NCI-H2227 (cell line): ENCODE data around the gene ATP6V0C.
"Not testable (repeated sequence)": the region's sequence is repeated elsewhere in the genome, so short reads cannot be mapped to it uniquely, and the experiment has no call there.

ENCODE experiments used
- DNase-seq: peaks from one replicate; lab custom pipeline; 2025; ENCODE audit not compliant: unreplicated experiment; lab: John Stamatoyannopoulos, UW

The ATP6V0C gene

DNA sequence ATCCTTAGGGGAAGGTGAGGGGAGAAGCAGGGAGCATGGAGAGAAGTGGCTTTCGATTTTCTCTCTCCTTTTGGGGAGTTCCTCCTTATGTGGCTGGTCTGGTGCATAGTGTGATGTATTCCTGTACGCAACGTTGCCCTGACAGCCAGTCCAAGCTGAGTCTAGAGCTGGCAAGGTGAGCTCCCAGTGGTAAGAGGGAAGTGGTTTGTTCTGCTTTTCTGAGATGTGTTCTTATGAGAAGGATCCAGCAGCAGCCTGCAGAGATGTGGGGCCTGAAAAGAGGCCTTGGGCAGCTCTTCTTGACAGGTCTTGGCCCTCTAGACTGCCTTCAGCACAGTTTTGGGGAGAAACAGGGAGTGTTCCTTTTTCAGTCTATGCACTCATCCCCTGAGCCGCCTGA lies 27.2 kb downstream of the ATP6V0C start:
- not testable (repeated sequence) for DNase-seq

DNA sequence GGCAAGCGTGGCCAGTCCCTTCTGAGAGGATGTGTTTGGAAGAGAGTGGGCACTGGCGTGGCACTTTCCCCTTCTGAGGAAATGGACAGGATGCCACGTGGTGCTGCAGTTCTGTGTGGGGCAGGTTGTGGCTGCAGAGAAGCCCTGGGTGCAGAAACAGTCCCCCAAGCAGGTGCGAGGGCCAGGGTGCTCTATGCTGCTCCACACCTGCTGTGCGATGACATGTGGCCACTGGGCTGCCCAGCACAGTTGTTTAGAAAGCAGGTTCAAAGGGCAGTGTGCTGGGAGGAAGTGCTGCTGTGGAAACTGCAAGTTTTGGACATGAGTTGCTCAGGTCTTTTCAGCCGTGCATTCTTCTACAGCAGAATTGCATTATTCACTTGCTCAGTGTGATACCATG lies 27.7 kb downstream of the ATP6V0C start:
- not testable (repeated sequence) for DNase-seq

DNA sequence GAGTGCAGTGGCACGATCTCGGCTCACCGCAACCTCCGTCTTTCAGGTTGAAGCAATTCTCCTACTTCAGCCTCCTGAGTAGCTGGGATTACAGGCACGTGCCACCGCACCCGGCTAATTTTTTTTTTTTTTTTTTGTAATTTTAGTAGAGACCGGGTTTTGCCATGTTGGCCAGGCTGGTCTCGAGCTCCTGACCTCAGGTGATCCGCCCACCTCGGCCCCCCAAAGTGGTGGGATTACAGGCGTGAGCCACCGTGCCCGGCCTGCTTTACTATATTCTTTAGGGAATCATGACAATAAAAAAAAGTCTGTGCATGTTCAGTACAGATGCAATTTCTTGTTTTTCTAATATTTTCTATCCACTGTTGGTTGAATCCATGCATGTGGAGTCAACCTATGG lies 30.0 kb downstream of the ATP6V0C start:
- DNase-seq = not testable (repeated sequence)

DNA sequence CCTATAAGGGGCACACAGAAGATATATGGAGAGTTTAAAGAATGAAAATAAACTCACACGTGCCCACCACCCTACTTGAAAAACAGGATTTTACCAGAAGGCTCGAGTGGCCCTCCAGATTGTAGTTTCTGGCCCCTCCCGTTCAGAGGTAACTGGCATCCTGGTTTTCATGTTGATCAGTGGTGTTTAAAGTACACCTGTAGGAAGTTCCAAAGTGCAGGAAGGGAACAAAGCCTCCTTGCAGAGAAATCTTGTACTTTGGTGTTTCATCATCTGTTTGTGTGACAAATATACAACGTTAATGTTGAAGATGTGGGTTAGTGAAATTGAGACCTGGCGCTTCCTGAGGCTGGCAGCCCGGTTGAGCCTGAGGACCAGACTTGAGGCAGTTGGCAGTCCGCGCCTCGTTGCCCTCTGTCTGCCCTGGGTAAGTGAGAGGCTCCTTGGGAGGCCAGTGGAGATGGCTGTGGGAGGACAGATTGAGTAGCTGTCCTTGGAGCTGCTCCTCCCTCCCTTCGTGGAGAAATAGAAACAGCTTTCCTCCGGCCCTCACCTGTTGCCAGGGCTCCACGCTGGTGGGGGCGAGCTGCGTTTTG lies 36.6 kb downstream of the ATP6V0C start:
- not testable (repeated sequence) for DNase-seq

DNA sequence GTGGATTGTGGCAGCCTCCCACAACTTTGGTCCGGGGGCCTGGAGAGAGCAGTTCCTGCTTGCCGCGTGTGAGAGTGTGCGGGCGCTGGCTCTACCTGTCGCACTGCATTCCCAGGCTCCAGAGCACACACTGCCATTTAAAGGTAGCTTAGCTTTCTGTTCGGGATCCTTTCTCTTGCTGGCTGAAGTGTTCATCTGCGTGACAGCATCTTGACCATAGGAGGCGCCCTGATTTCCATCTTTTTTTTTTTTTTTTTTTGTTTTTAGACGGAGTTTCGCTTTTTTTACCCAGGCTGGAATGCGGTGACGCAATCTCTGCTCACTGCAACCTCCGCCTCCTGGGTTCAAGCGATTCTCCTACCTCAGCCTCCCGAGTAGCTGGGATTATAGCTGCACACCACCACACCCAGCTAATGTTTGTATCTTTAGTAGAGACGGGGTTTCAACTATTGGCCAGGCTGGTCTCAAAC lies 37.7 kb downstream of the ATP6V0C start:
- not testable (repeated sequence) for DNase-seq

DNA sequence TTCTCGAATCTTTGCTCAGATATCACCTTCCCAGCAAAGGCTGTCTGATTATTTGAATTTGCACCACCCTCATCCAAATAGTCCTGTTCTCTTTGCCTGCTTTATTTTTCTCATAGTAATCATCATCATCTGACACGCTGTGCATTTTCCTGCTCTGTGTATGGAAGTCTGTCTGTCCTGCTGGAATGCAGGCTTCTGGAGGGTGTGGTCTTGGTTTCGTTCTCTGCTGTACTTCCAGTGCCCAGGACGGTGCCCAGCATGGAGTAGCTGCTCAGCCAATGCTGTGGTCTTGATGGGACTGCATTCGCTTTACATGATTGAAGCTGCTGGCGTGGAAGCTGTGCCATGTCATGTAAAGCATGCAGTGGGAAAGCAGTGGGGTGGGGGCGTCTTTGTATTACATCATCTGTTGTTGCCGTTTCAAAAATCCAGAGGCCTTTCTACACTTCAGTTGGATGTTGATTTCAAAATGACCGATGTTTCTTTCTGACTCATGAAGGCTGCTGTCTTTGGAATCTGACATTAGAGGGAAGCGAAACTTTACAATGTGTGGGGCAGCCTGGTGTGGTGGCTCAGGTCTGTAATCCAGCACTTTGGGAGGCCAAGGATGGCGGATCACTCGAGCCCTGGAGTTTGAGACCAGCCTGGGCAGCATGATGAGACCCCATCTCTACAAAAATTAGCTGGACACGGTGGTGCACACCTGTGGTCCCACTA lies 41.1 kb downstream of the ATP6V0C start:
- not testable (repeated sequence) for DNase-seq

DNA sequence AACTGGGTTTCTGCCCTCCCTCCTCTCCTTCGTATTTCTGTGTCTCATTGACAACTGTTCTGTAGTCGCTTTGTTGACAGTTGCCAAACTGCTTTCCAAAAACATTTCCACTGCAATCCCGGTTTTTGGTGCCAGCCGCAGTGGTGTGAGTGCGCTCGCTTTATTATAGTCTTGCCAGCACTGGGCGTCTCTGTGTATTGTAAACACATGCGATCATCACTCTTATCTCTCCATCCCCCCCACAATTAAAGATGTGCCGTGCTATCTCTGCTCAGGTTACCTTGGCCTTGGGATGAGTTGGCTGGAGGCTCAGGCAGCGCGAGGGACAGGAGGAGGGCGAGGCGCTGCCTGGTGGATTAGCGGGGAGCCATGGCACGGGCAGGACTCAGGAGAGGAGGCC lies 43.4 kb downstream of the ATP6V0C start:
- not testable (repeated sequence) for DNase-seq

DNA sequence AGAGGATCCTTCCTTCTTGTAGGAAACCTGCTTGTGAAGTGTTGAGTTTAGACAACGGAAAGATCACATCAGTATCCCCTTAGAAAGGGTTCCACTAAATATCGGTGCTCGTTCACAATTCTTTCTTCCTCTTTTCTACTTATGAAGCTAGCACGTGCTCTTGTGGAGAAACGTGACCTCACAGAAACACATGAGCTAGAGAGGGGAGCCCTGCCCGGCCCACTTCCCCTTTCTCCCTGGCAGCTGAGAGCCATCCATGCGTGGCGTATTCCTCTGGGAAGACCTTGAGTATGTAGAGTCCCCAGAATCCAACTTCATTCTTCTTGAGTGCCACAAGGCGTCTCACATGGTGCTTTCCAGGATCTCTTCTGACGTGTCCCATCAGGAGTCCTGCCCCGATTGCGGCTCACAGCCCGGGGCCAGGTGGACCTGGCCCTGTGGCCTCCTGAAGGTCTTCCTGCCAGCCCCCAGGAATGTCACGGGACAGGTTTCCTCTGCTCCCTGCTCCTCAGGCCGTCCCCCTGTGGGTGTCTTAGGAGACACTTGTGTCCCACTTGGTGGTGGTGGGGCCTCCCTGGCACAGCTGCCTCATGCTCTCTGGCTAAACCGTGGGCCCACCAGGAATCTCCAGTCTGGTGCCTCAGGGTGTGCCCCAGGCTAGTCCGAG lies 46.5 kb downstream of the ATP6V0C start:
- not testable (repeated sequence) for DNase-seq

DNA sequence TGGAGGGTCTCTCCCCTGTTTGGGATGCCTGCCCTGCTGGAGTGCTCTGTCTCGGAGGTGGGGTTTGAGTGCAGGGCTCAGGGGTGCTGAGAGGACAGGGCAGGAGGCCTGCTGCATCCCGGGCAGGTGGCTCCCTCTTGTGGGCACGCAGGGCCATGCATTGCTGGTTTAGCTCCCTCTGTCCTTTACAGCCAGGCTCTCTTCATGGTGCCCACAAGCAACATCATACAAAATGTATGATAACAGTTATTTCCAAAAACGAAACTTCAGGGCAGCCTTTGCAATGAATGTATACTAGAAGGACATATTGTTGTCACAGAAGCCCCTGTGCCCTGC lies 47.0 kb downstream of the ATP6V0C start:
- not testable (repeated sequence) for DNase-seq

DNA sequence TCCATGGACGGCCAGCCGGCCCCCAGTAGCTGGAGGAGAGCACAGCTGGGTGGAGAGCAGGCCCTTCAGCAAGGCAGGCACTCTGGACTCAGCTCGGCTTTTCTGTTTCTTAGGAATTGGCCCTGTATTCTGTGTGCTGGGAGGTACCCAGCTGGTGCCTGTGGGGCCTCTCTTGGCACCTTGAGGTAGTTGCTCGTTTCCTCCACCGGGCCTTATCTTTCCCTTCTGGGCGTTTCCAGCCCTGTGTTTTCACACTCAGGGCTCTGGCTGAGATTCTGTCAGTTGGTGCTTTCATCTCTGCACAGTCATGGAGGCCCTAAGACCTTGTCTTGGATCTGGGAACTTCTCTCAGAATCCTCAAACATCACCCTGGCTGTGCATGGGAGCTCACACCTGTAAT lies 53.8 kb downstream of the ATP6V0C start:
- DNase-seq = not testable (repeated sequence)

DNA sequence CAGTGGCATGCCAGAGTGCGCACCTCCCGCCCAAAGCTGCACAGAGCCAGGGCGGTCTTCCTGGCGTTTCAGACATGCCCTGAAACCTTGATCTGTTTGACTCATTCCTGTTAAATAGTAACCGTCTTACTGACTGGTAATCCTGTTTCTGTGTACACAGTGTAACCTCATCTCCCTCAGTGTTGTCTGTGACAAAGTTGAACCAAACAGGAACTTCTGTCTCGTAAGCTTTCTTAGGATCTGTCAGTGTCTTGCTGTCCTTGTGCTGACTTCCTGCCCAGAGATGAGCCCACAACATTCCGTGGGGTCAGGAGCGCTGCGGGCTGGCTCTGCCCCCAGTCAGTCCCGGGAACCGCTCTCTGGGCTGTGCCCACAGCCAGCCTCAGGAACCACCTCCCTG lies 54.8 kb downstream of the ATP6V0C start:
- DNase-seq = not testable (repeated sequence)
